Caki2 (cell line): ENCODE data around the gene EIF4EBP2. TPM values are rescaled to one million over a fixed set of nuclear protein-coding genes. Genes with fewer than 3 reads are reported as not detected.

Experiments used
- DNase-seq: peaks from one replicate; pipeline ENCODE4 v3.0.0-alpha.2; 2015; ENCODE audit warnings: low read depth
- in situ Hi-C: cut with HindIII; loops from 2 replicates; pipeline ENCODE4 v1.10.0; 2016; ENCODE audit warnings: low sequenced_read_pairs, low pct_unique_long_range_greater_than_20kb, mixed read lengths
- total RNA-seq: library from RNA; depleted of rRNA; stranded (reverse); fragments of >200 nt; shearing (Covaris generic); gene quantifications from 2 replicates; pipeline ENCODE4 v1.2.3, GENCODE V29; 2014; ENCODE audit warnings: low replicate concordance; rRNA removed

EIF4EBP2 gene
- total RNA-seq, 1 experiment from 2014 or later, result 6.5 TPM

GRCh38 chr10:70476249-70477035 lies 72.5 kb downstream of the EIF4EBP2 start:
- DNase-seq, result no peak
- in situ Hi-C loops, result no loop called here

GRCh38 chr10:70477661-70478162 lies 73.8 kb downstream of the EIF4EBP2 start:
- in situ Hi-C loops, result no loop called here
- DNase-seq, result peak; percentile 19

Other genes with a start within 250 kb of the EIF4EBP2 start
- 35.3 and 42.6 TPM in 2 replicates for gene SAR1A, start 233.6 kb upstream of the EIF4EBP2 start, total RNA-seq
- 182 and 204 TPM in 2 replicates for gene PPA1, start 170.7 kb upstream of the EIF4EBP2 start, total RNA-seq
- not detected in 2 replicates for gene NPFFR1, start 120.1 kb upstream of the EIF4EBP2 start, total RNA-seq
- 29.0 and 36.1 TPM in 2 replicates for gene LRRC20, start 21.5 kb upstream of the EIF4EBP2 start, total RNA-seq
- gene NODAL, start 37.5 kb downstream of the EIF4EBP2 start, total RNA-seq, result not detected in 2 replicates
- 1.3 and 1.6 TPM in 2 replicates for gene PALD1, start 74.6 kb downstream of the EIF4EBP2 start, total RNA-seq
- not detected in 2 replicates for gene PRF1, start 198.6 kb downstream of the EIF4EBP2 start, total RNA-seq